WTC11 (cell line): Measurements from ENCODE around the gene R3HCC1L.

ENCODE experiments used
- ATF2 ChIP-seq: sonication (generic); formaldehyde crosslinking; IDR thresholded peaks from 2 replicates; pipeline ENCODE4 v1.8.1; 2022; ENCODE audit warnings: low read depth, missing genetic modification reagents, borderline replicate concordance
- ATF3 ChIP-seq: sonication (generic); formaldehyde crosslinking; conservative IDR thresholded peaks from 2 replicates; pipeline ENCODE4 v1.8.1; 2022; ENCODE audit warnings: mild to moderate bottlenecking, missing genetic modification reagents
- CBFB ChIP-seq: sonication (generic); formaldehyde crosslinking; IDR thresholded peaks from 2 replicates; pipeline ENCODE4 v1.8.1; 2022; ENCODE audit warnings: mild to moderate bottlenecking, low read depth, missing genetic modification reagents
- CREB1 ChIP-seq: sonication (generic); formaldehyde crosslinking; IDR thresholded peaks from 2 replicates; pipeline ENCODE4 v1.8.0; 2023; ENCODE audit warnings: mild to moderate bottlenecking, missing genetic modification reagents
- CTCF ChIP-seq: fragments of 200-600 bp; IDR thresholded peaks from 2 replicates; pipeline ENCODE4 v1.8.0; 2022; ENCODE audit warnings: antibody characterized with exemption
- E2F5 ChIP-seq: sonication (generic); formaldehyde crosslinking; IDR thresholded peaks from 2 replicates; pipeline ENCODE4 v1.8.1; 2022; ENCODE audit warnings: mild to moderate bottlenecking, moderate library complexity, missing genetic modification reagents
- NR1H2 ChIP-seq: sonication (generic); formaldehyde crosslinking; IDR thresholded peaks from 2 replicates; pipeline ENCODE4 v1.9.0; 2021; ENCODE audit warnings: mild to moderate bottlenecking, moderate library complexity, missing genetic modification reagents
- ZBTB43 ChIP-seq: sonication (generic); formaldehyde crosslinking; IDR thresholded peaks from 2 replicates; pipeline ENCODE4 v1.8.1; 2023; ENCODE audit warnings: mild to moderate bottlenecking, missing genetic modification reagents
- ZNF121 ChIP-seq: sonication (generic); formaldehyde crosslinking; IDR thresholded peaks from 2 replicates; pipeline ENCODE4 v1.8.0; 2023; ENCODE audit warnings: missing genetic modification reagents
- ZNF232 ChIP-seq: sonication (generic); formaldehyde crosslinking; IDR thresholded peaks from 2 replicates; pipeline ENCODE4 v1.8.0; 2022; ENCODE audit warnings: mild to moderate bottlenecking, missing genetic modification reagents
- ZNF416 ChIP-seq: fragments of 250-450 bp; sonication (Bioruptor Pico); IDR thresholded peaks from 2 replicates; pipeline ENCODE4 v1.9.0; 2021; ENCODE audit warnings: mild to moderate bottlenecking, inconsistent platforms

GRCh38 chr10:98267069-98267893, 132.8 kb downstream of the R3HCC1L start:
- TF ChIP-seq CBFB (CRISPR knock-in tag) (no peak), ZNF416 (no peak), NR1H2 (CRISPR knock-in tag) (no peak), ATF2 (CRISPR knock-in tag) (no peak), CTCF (no peak), ZNF232 (no peak), ZBTB43 (CRISPR knock-in tag) (no peak), E2F5 (CRISPR knock-in tag) (no peak), ZNF121 (CRISPR knock-in tag) (no peak), ATF3 (CRISPR knock-in tag) (no peak), CREB1 (CRISPR knock-in tag) (no peak)
